Measurements from ENCODE around the gene PRSS33. TPM values are rescaled to one million over a fixed set of nuclear protein-coding genes. Genes with fewer than 3 reads are reported as not detected.

The PRSS33 gene
- total and polyA plus RNA-seq, 8 donors: not detected

DNA sequence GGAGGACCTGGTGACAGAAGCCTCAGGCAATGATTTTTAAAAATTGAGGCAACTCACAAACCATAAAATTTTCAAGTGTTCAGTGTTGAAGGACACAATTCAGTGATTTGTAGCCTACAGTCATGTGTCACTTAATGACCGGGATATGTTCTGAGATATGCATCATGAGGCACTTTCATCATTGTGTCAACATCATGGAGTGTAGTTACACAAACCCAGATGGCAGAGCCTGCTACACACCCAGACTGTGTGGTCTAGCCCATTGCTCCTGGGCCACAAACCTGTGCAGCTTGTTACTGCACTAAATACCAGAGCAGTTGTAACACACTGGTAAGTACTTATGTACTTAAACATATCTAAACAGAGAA, 12.5 kb upstream of the PRSS33 start:
- TF ChIP-seq, protein P1, sequence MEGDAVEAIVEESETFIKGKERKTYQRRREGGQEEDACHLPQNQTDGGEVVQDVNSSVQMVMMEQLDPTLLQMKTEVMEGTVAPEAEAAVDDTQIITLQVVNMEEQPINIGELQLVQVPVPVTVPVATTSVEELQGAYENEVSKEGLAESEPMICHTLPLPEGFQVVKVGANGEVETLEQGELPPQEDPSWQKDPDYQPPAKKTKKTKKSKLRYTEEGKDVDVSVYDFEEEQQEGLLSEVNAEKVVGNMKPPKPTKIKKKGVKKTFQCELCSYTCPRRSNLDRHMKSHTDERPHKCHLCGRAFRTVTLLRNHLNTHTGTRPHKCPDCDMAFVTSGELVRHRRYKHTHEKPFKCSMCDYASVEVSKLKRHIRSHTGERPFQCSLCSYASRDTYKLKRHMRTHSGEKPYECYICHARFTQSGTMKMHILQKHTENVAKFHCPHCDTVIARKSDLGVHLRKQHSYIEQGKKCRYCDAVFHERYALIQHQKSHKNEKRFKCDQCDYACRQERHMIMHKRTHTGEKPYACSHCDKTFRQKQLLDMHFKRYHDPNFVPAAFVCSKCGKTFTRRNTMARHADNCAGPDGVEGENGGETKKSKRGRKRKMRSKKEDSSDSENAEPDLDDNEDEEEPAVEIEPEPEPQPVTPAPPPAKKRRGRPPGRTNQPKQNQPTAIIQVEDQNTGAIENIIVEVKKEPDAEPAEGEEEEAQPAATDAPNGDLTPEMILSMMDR (IDR thresholded peaks at IDR 0.05): no peak
- TF ChIP-seq POLR2AphosphoS5 (IDR thresholded peaks at IDR 0.05): peak in 2 of 3 donors; percentile 66 to 81
- H3K4me3 ChIP-seq: no peak overlapping the region
- no peaks in the 10 kb centered on the region for H3K36me3 ChIP-seq
- peak; percentile 67 to 88 for DNase-seq
- peaks cover 0 to 28% (median 4%) of the 10 kb centered on the region in 3 donors for H3K27me3 ChIP-seq
- WGBS, 5 donors: 26 to 53% (median 35%) methylated on average over 1 of the region's 1 CpG
- H3K9me3 ChIP-seq: peaks cover 0 to 15% (median 12%) of the 10 kb centered on the region in 4 donors
- H3K4me1 ChIP-seq: peaks cover 0 to 24% (median 3%) of the 10 kb centered on the region in 4 donors
- intact Hi-C loops (cut with DNase I; ENCODE audit: low total_unique reads): no loop called here
- H3K27ac ChIP-seq: peak overlapping the region; percentile 37 to 76 (median 54)

DNA sequence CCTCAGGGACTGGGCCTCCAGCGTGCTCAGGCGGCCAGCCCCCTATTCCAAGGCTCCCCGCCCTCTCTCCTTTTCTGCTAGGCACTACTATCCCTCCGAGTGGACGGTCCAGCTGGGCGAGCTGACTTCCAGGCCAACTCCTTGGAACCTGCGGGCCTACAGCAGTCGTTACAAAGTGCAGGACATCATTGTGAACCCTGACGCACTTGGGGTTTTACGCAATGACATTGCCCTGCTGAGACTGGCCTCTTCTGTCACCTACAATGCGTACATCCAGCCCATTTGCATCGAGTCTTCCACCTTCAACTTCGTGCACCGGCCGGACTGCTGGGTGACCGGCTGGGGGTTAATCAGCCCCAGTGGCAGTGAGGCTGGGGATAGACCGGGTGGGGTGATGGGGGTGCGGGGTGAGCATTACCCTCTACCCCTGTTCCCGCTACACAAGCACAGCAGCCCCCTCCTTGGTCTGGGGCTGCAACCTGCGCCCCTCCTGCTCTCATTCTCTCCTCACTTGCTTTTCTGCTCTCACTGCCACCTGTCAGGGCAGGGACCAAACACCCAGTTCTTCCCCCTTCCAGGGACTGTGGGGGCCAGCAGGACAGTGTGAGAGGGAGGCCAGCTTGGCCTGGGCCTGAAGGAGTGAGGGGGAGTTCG, 12.0 kb upstream of the PRSS33 start:
- WGBS, 5 donors: 74 to 85% (median 79%) methylated on average over 19 to 21 of the region's 21 CpGs
- intact Hi-C loops (cut with DNase I; ENCODE audit: low total_unique reads): no loop called here
- H3K27ac ChIP-seq: peak overlapping the region; percentile 37 to 76 (median 54)
- H3K36me3 ChIP-seq: no peaks in the 10 kb centered on the region
- H3K4me1 ChIP-seq: peaks cover 0 to 28% (median 3%) of the 10 kb centered on the region in 4 donors
- DNase-seq: no peak
- H3K9me3 ChIP-seq: peaks cover 0 to 10% (median 8%) of the 10 kb centered on the region in 4 donors
- H3K27me3 ChIP-seq: peaks cover 0 to 33% (median 4%) of the 10 kb centered on the region in 3 donors
- H3K4me3 ChIP-seq: no peak overlapping the region
- TF ChIP-seq POLR2A (IDR thresholded peaks at IDR 0.05): no peak
- no peak for TF ChIP-seq POLR2AphosphoS5 (IDR thresholded peaks at IDR 0.05)
- TF ChIP-seq, protein P1 (IDR thresholded peaks at IDR 0.05): no peak
- no peak for TF ChIP-seq EP300 (IDR thresholded peaks at IDR 0.05)

DNA sequence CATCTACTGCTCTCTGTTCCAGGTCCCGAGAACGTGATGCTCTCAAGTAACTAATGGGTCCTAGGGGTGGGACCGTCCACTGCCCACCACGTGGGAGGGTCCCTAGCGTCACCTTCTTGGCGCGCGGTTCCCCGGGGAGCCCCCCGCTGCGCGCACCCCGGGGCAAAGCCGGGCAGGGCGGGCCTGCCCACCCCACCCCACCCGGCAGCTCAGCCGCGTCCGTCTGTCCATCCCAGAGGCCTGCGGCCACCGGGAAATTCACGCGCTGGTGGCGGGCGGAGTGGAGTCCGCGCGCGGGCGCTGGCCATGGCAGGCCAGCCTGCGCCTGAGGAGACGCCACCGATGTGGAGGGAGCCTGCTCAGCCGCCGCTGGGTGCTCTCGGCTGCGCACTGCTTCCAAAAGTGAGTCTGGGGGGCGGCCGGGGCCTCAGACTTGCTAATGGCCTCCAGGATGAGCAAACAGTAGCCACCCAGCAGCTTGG, 11.4 kb upstream of the PRSS33 start:
- Histone ChIP-seq H3K9me3 (peaks cover 0 to 4% (median 2%) of the 10 kb centered on the region in 4 donors), H3K27ac (no peak overlapping the region), H3K36me3 (no peaks in the 10 kb centered on the region), H3K27me3 (peaks cover 0 to 38% (median 4%) of the 10 kb centered on the region in 3 donors), H3K4me3 (no peak overlapping the region), H3K4me1 (peaks cover 0 to 34% (median 3%) of the 10 kb centered on the region in 4 donors)
- TF ChIP-seq POLR2AphosphoS5 (IDR thresholded peaks at IDR 0.05) (no peak), EP300 (IDR thresholded peaks at IDR 0.05) (no peak), POLR2A (IDR thresholded peaks at IDR 0.05) (no peak)
- TF ChIP-seq, protein P1 (IDR thresholded peaks at IDR 0.05): no peak
- 79 to 92% (median 85%) methylated on average over 8 to 39 of the region's 39 CpGs for WGBS, 5 donors
- intact Hi-C loops (cut with DNase I; ENCODE audit: low total_unique reads): no loop called here
- DNase-seq: no peak

DNA sequence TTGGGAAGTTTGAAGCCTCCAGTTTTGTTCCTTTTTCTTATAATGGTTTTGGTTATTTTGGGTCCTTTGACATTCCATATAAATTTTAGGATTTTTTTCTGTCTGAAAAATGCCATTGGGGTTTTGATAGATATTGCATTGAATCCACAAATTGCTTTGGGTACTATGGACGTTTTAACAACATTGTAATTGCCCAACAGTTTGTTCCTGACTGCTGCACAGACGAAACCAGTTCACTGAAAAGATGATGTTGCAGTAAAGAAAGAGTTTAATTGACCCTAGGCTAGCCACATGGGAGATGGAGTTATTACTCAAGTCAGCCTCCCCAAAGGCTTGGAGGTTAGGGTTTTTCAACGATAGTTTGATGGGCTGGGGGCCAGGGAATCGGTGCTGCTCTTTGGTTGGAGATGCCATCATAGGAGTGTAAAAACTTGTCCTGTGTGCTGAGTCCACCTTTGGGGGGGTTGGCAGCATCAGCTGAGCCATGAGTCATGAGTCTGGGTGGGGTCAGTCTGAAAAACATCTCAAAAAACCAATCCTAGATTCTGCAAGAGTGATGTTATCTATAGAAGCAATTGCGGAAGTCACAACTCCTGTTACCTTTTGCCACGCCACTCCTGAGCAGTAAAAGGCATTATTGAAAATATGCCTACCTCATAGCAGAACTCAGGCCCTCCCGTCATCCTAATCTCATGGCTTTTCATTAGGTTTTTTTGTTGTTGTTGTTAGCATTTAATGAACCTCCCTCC, 8.2 kb upstream of the PRSS33 start:
- TF ChIP-seq, protein P1 (IDR thresholded peaks at IDR 0.05): no peak
- TF ChIP-seq EP300 (IDR thresholded peaks at IDR 0.05): no peak
- TF ChIP-seq POLR2AphosphoS5 (IDR thresholded peaks at IDR 0.05): no peak
- TF ChIP-seq POLR2A (IDR thresholded peaks at IDR 0.05): no peak
- Histone ChIP-seq H3K27ac (peak overlapping the region in 2 of 5 donors; percentile 76 to 79), H3K36me3 (no peaks in the 10 kb centered on the region), H3K4me1 (peaks cover 0 to 40% (median 3%) of the 10 kb centered on the region in 4 donors), H3K27me3 (peaks cover 0 to 51% (median 4%) of the 10 kb centered on the region in 3 donors), H3K9me3 (no peaks in the 10 kb centered on the region), H3K4me3 (no peak overlapping the region)
- WGBS, 5 donors: 54 to 65% (median 58%) methylated on average over 7 of the region's 7 CpGs
- peak in 1 of 2 donors; percentile 44 for DNase-seq
- intact Hi-C loops (cut with DNase I; ENCODE audit: low total_unique reads): no loop called here
